IMR-90 (cell line): Measurements from ENCODE around the gene LDLRAD3. TPM values are rescaled to one million over a fixed set of nuclear protein-coding genes. Genes with fewer than 3 reads are reported as not detected.

Experiments used
- ATAC-seq: fragments of 200-7000 bp; cut with Tn5 transposase; 2 replicates; pipeline ENCODE4 v1.9.1; 2020; ENCODE audit warnings: low read depth, mild to moderate bottlenecking, moderate library complexity
- BruUV-seq: library from RNA; stranded (reverse); fragments of 400-500 nt; replicated peaks from 2 replicates; lab custom pipeline; 2021; lab: Mats Ljungman, UMichigan
- CTCF ChIA-PET: fragments of 300-600 bp; formaldehyde crosslinking; extraction: SDS; loops from one replicate; lab custom pipeline; 2021; ENCODE audit warnings: antibody characterized with exemption; lab: Yijun Ruan, JAX
- POLR2A ChIA-PET: fragments of 300-600 bp; sonication (Branson Sonifier 250); formaldehyde crosslinking; loops from one replicate; lab custom pipeline; 2022; ENCODE audit warnings: antibody characterized with exemption; ENCODE audit not compliant: unreplicated experiment; lab: Charles Lee
- DNase-seq: peaks from one replicate; pipeline ENCODE4 v3.0.0; 2013
- H2AFZ ChIP-seq: replicated peaks from 2 replicates; pipeline ENCODE3; 2013; ENCODE audit warnings: low read length, mild to moderate bottlenecking; ENCODE audit not compliant: poor library complexity
- H2AK5ac ChIP-seq: 2 replicates; pipeline ENCODE4 v1.6.1; 2013; ENCODE audit warnings: low read depth, low read length, inconsistent platforms
- H2AK9ac ChIP-seq: replicated peaks from 2 replicates; pipeline ENCODE3; 2013; ENCODE audit warnings: mild to moderate bottlenecking, low read depth, low read length, moderate library complexity; ENCODE audit not compliant: poor library complexity
- H2BK120ac ChIP-seq: 2 replicates; pipeline ENCODE4 v1.6.1; 2013; ENCODE audit warnings: low read depth, low read length, inconsistent platforms
- H2BK15ac ChIP-seq: 3 replicates; pipeline ENCODE4 v1.6.1; 2013; ENCODE audit warnings: low read depth, low read length, inconsistent platforms
- H2BK20ac ChIP-seq: 2 replicates; pipeline ENCODE4 v1.6.1; 2013; ENCODE audit warnings: low read depth, mild to moderate bottlenecking, inconsistent platforms, low read length, moderate library complexity
- H2BK5ac ChIP-seq: 2 replicates; pipeline ENCODE4 v1.6.1; 2013; ENCODE audit warnings: mild to moderate bottlenecking, low read depth, low read length, inconsistent platforms; ENCODE audit not compliant: poor library complexity, severe bottlenecking
- H3K14ac ChIP-seq: replicated peaks from 2 replicates; pipeline ENCODE4 v1.6.1; 2013; ENCODE audit warnings: low read depth, low read length, inconsistent platforms
- H3K18ac ChIP-seq: 2 replicates; pipeline ENCODE4 v1.6.1; 2013; ENCODE audit warnings: low read depth, low read length, control low read depth
- H3K23ac ChIP-seq: 2 replicates; pipeline ENCODE4 v1.6.1; 2013; ENCODE audit warnings: low read depth, low read length, inconsistent platforms
- H3K27ac ChIP-seq: 2 replicates; pipeline ENCODE4 v1.5.1; 2013; ENCODE audit warnings: mild to moderate bottlenecking, control low read depth, low read length; ENCODE audit not compliant: insufficient read depth
- H3K27me3 ChIP-seq: 2 replicates; pipeline ENCODE4 v1.6.1; 2013; ENCODE audit warnings: low read length; ENCODE audit not compliant: control insufficient read depth, insufficient read depth
- H3K36me3 ChIP-seq: 2 replicates; pipeline ENCODE4 v1.6.1; 2013; ENCODE audit warnings: low read length, mixed read lengths; ENCODE audit not compliant: control insufficient read depth, insufficient read depth
- H3K4ac ChIP-seq: 2 replicates; pipeline ENCODE4 v1.6.1; 2013; ENCODE audit warnings: low read depth, low read length, inconsistent platforms
- H3K4me1 ChIP-seq: 2 replicates; pipeline ENCODE4 v1.6.1; 2013; ENCODE audit warnings: low read length, mixed read lengths; ENCODE audit not compliant: control insufficient read depth, insufficient read depth
- H3K4me2 ChIP-seq: 2 replicates; pipeline ENCODE4 v1.6.1; 2013; ENCODE audit warnings: low read depth, mild to moderate bottlenecking, control low read depth, low read length, moderate library complexity
- H3K4me3 ChIP-seq: 2 replicates; pipeline ENCODE4 v1.5.1; 2013; ENCODE audit warnings: low read depth, mild to moderate bottlenecking, control low read depth, low read length, moderate library complexity; ENCODE audit not compliant: insufficient read depth
- H3K56ac ChIP-seq: 2 replicates; pipeline ENCODE4 v1.6.1; 2013; ENCODE audit warnings: low read length, inconsistent platforms; ENCODE audit not compliant: insufficient read depth; ENCODE audit errors: extremely low read depth
- H3K79me1 ChIP-seq, 2 experiments: 2 replicates each; pipeline ENCODE4 v1.6.1; 2013; ENCODE audit warnings: low read length in 2 of 2, inconsistent platforms in 1 of 2, low read depth in 1 of 2
- H3K9ac ChIP-seq: 2 replicates; pipeline ENCODE4 v1.6.1; 2013; ENCODE audit warnings: low read depth, low read length, control low read depth
- H3K9me1 ChIP-seq: 2 replicates; pipeline ENCODE4 v1.6.1; 2013; ENCODE audit warnings: low read length, inconsistent platforms; ENCODE audit not compliant: insufficient read depth
- H3K9me3 ChIP-seq: 2 replicates; pipeline ENCODE4 v1.6.1; 2013; ENCODE audit warnings: low read length; ENCODE audit not compliant: control insufficient read depth, insufficient read depth
- H4K20me1 ChIP-seq: 2 replicates; pipeline ENCODE4 v1.6.1; 2013; ENCODE audit warnings: low read length, inconsistent platforms; ENCODE audit not compliant: insufficient read depth
- H4K5ac ChIP-seq: 2 replicates; pipeline ENCODE4 v1.6.1; 2013; ENCODE audit warnings: mild to moderate bottlenecking, low read depth, low read length, control low read depth
- H4K8ac ChIP-seq, 2 experiments: 2 replicates each; pipeline ENCODE4 v1.6.1; 2013; ENCODE audit warnings: low read depth in 2 of 2, low read length in 2 of 2, control low read depth in 1 of 2, inconsistent platforms in 1 of 2
- H4K91ac ChIP-seq: 2 replicates; pipeline ENCODE4 v1.6.1; 2013; ENCODE audit warnings: low read depth, low read length, inconsistent platforms; ENCODE audit not compliant: insufficient read depth
- BHLHE40 ChIP-seq: fragments of 150-350 bp; IDR thresholded peaks from 2 replicates; pipeline ENCODE4 v1.6.1; 2016; ENCODE audit warnings: mild to moderate bottlenecking, low read depth, low read length
- CEBPB ChIP-seq: IDR thresholded peaks from 2 replicates; pipeline ENCODE4 v1.6.1; 2012; ENCODE audit warnings: low read depth, low read length, improper control_type of control experiment
- CHD1 ChIP-seq: IDR thresholded peaks from 2 replicates; pipeline ENCODE4 v1.6.1; 2012; ENCODE audit warnings: low read depth, low read length, improper control_type of control experiment
- FOS ChIP-seq: fragments of 150-350 bp; IDR thresholded peaks from 2 replicates; pipeline ENCODE4 v1.6.1; 2016; ENCODE audit warnings: low read depth, low read length
- MAFK ChIP-seq: IDR thresholded peaks from 2 replicates; pipeline ENCODE4 v1.6.1; 2012; ENCODE audit warnings: low read depth, low read length, improper control_type of control experiment
- MAZ ChIP-seq: IDR thresholded peaks from 2 replicates; pipeline ENCODE4 v1.6.1; 2012; ENCODE audit warnings: low read depth, mild to moderate bottlenecking, low read length, improper control_type of control experiment, moderate library complexity, borderline replicate concordance
- MXI1 ChIP-seq: IDR thresholded peaks from 2 replicates; pipeline ENCODE4 v1.6.1; 2012; ENCODE audit warnings: low read depth, mild to moderate bottlenecking, low read length, moderate library complexity, borderline replicate concordance
- NFE2L2 ChIP-seq: fragments of 150-350 bp; IDR thresholded peaks from 2 replicates; pipeline ENCODE4 v1.6.1; 2016; ENCODE audit warnings: low read depth, mild to moderate bottlenecking, low read length
- POLR2A ChIP-seq: IDR thresholded peaks from 2 replicates; pipeline ENCODE4 v1.6.1; 2012; ENCODE audit warnings: mild to moderate bottlenecking, low read depth, low read length
- RAD21 ChIP-seq: IDR thresholded peaks from 2 replicates; pipeline ENCODE4 v1.6.1; 2012; ENCODE audit warnings: low read length, improper control_type of control experiment
- RCOR1 ChIP-seq: IDR thresholded peaks from 2 replicates; pipeline ENCODE4 v1.6.1; 2012; ENCODE audit warnings: mild to moderate bottlenecking, low read length, improper control_type of control experiment; ENCODE audit not compliant: insufficient replicate concordance
- RFX5 ChIP-seq: IDR thresholded peaks from 2 replicates; pipeline ENCODE4 v1.8.0; 2012; ENCODE audit warnings: low read depth, mild to moderate bottlenecking, low read length, moderate library complexity
- SMC3 ChIP-seq: fragments of 150-350 bp; IDR thresholded peaks from 2 replicates; pipeline ENCODE4 v1.6.1; 2016; ENCODE audit warnings: low read depth, mild to moderate bottlenecking, antibody characterized with exemption, low read length, moderate library complexity
- WGBS, 2 experiments: methylation state at CpG; one replicate each; pipeline versions ENCODE4 v1.1.5 to v1.1.7; 2013; ENCODE audit warnings: missing lambda C conversion rate in 2 of 2; ENCODE audit not compliant: insufficient read length in 1 of 2; ENCODE audit errors: extremely low coverage in 2 of 2; 5-methylcytosine and 5-hydroxymethylcytosine counted together
- dilution Hi-C: fragments of 300-500 bp; cut with HindIII; formaldehyde crosslinking; loops from one replicate; pipeline ENCODE4 v1.14.3; 2018; ENCODE audit warnings: low sequenced_read_pairs; ENCODE audit not compliant: unreplicated experiment
- in situ Hi-C: fragments of 300-500 bp; cut with MboI; formaldehyde crosslinking; loops from 3 replicates; pipeline ENCODE4 v1.14.3; 2019; ENCODE audit warnings: low sequenced_read_pairs, inconsistent platforms, mixed read lengths
- intact Hi-C: fragments of 100-400 bp; cut with micrococcal nuclease; formaldehyde crosslinking; loops from 2 replicates; pipeline ENCODE4 v1.10.0; 2022
- polyA plus RNA-seq, 3 experiments: library from polyadenylated mRNA; depleted of rRNA; stranded (reverse); fragments of >200 nt; gene quantifications; 2 replicates each; pipeline ENCODE4 v1.2.3, GENCODE V29; 2012; ENCODE audit warnings: low replicate concordance in 1 of 3
- total RNA-seq: library from RNA; depleted of rRNA; stranded (reverse); fragments of >200 nt; gene quantifications from 2 replicates; pipeline ENCODE4 v1.2.3, GENCODE V29; 2012
- TF ChIP-seq, protein P1 (sequence below): fragments of 150-350 bp; IDR thresholded peaks from 2 replicates; pipeline ENCODE4 v1.6.1; 2017; ENCODE audit warnings: mild to moderate bottlenecking, antibody characterized with exemption, low read length, low read depth
- TF ChIP-seq, protein P2 (sequence below): fragments of 150-350 bp; IDR thresholded peaks from 2 replicates; pipeline ENCODE4 v1.6.1; 2016; ENCODE audit warnings: low read depth, mild to moderate bottlenecking, low read length, moderate library complexity, borderline replicate concordance

Gene LDLRAD3
- total and polyA plus RNA-seq, 2 of the 4 experiments (the other 2 are of a cell fraction): 2.7 to 6.4 TPM

GRCh38 chr11:36186340-36187175, 242.7 kb downstream of the LDLRAD3 start:
- Histone ChIP-seq H3K9me3 (no peaks in the 10 kb centered on the region), H3K4ac (no peak overlapping the region), H2AFZ (no peak overlapping the region), H4K20me1 (no peaks in the 10 kb centered on the region), H3K9me1 (no peaks in the 10 kb centered on the region), H3K79me1 (no peaks in the 10 kb centered on the region), H2AK5ac (no peak overlapping the region), H2BK5ac (no peak overlapping the region), H3K4me3 (no peak overlapping the region), H3K27ac (no peak overlapping the region), H2BK20ac (no peak overlapping the region), H4K5ac (no peak overlapping the region), H3K56ac (no peak overlapping the region), H3K23ac (no peak overlapping the region), H3K4me1 (peaks cover 2% of the 10 kb centered on the region), H2BK120ac (no peak overlapping the region), H3K9ac (no peak overlapping the region), H4K91ac (no peak overlapping the region), H3K4me2 (no peak overlapping the region), H3K18ac (no peak overlapping the region), H3K27me3 (no peaks in the 10 kb centered on the region), H2AK9ac (no peak overlapping the region), H3K14ac (no peak overlapping the region), H2BK15ac (no peak overlapping the region), H3K36me3 (no peaks in the 10 kb centered on the region), H4K8ac (no peak overlapping the region)
- DNase-seq (peak; percentile 87), ATAC-seq (peak; percentile 65)
- CTCF ChIA-PET: interaction anchor here (0.8 to 1.1 kb wide), 2 partner anchors 22 to 30 kb away, joined by 3 read pairs; no protein-coding TSS in a partner anchor
- WGBS, 2 experiments: 83% methylated on average over 1 of the region's 6 CpGs; no CpG with 5 or more reads in 1 of the 2 experiments
- dilution Hi-C loops (no loop called here), in situ Hi-C loops (no loop called here), intact Hi-C loops (no loop called here)
- BruUV-seq: no TSS peak
- POLR2A ChIA-PET: no interaction called here
- no peak for TF ChIP-seq RFX5
- TF ChIP-seq RCOR1: no peak
- TF ChIP-seq NFE2L2: no peak
- no peak for TF ChIP-seq CEBPB
- TF ChIP-seq BHLHE40: no peak
- TF ChIP-seq MAFK: no peak
- TF ChIP-seq MAZ: no peak
- no peak for TF ChIP-seq SMC3
- TF ChIP-seq, protein P1, sequence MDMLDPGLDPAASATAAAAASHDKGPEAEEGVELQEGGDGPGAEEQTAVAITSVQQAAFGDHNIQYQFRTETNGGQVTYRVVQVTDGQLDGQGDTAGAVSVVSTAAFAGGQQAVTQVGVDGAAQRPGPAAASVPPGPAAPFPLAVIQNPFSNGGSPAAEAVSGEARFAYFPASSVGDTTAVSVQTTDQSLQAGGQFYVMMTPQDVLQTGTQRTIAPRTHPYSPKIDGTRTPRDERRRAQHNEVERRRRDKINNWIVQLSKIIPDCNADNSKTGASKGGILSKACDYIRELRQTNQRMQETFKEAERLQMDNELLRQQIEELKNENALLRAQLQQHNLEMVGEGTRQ: no peak
- TF ChIP-seq MXI1: no peak
- no peak for TF ChIP-seq POLR2A
- no peak for TF ChIP-seq CHD1
- TF ChIP-seq RAD21: no peak
- TF ChIP-seq, protein P2, sequence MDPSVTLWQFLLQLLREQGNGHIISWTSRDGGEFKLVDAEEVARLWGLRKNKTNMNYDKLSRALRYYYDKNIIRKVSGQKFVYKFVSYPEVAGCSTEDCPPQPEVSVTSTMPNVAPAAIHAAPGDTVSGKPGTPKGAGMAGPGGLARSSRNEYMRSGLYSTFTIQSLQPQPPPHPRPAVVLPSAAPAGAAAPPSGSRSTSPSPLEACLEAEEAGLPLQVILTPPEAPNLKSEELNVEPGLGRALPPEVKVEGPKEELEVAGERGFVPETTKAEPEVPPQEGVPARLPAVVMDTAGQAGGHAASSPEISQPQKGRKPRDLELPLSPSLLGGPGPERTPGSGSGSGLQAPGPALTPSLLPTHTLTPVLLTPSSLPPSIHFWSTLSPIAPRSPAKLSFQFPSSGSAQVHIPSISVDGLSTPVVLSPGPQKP: no peak
- TF ChIP-seq FOS: no peak
